ENCODE data around the gene ZNF217. TPM values are rescaled to one million over a fixed set of nuclear protein-coding genes. Genes with fewer than 3 reads are reported as not detected.

The ZNF217 gene
- polyA plus RNA-seq, 3 donors: 10.5 to 41.5 (median 24.4) TPM

- no peak for TF ChIP-seq CTCF (IDR thresholded peaks at IDR 0.05)
- 3% methylated on average over 6 of the region's 10 CpGs for WGBS (ENCODE audit: insufficient coverage)
- Histone ChIP-seq H3K36me3 (replicated peaks in 1 of 2; ENCODE audit: control insufficient read depth in 1 of 2, insufficient read depth in 2 of 2, low read length in 2 of 2) (peaks cover 68 to 69% of the 10 kb centered on the region in 2 donors), H3K4me3 (replicated peaks in 1 of 3; ENCODE audit: low read depth in 2 of 3, low read length in 3 of 3) (peak overlapping the region; percentile 10 to 68 (median 28)), H3K9ac (ENCODE audit: insufficient read depth, low read length, poor library complexity, severe bottlenecking) (peak overlapping the region; percentile 30), H3K4me1 (ENCODE audit: control insufficient read depth in 1 of 2, insufficient read depth in 2 of 2, low read length in 2 of 2) (peaks cover 60 to 73% of the 10 kb centered on the region in 2 donors), H2AFZ (ENCODE audit: insufficient read depth, low read depth, low read length, poor library complexity, severe bottlenecking) (no peak overlapping the region), H3K79me2 (ENCODE audit: insufficient read depth, low read length) (peaks cover 100% of the 10 kb centered on the region), H3K27ac (ENCODE audit: low read depth in 1 of 2, low read length in 2 of 2) (peak overlapping the region; percentile 80 to 89), H3K27me3 (ENCODE audit: control insufficient read depth in 2 of 2, insufficient read depth in 2 of 2, low read length in 2 of 2) (no peaks in the 10 kb centered on the region), H4K20me1 (ENCODE audit: insufficient read depth, low read length) (peaks cover 97% of the 10 kb centered on the region), H3K9me3 (replicated peaks in 1 of 2; ENCODE audit: control insufficient read depth in 1 of 2, insufficient read depth in 1 of 2, low read length in 2 of 2) (no peaks in the 10 kb centered on the region), H3K4me2 (replicated peaks; ENCODE audit: extremely low read depth, low read length, poor library complexity, severe bottlenecking) (peak overlapping the region; percentile 78)
- H3K4me1 Mint-ChIP-seq: peaks cover 73% of the 10 kb centered on the region
- H3K27ac Mint-ChIP-seq: peak overlapping the region; percentile 90 to 97 (median 95)
- DNase-seq: peak; percentile 74 to 92 (median 92)
- peaks cover 66 to 76% of the 10 kb centered on the region in 2 donors for H3K36me3 Mint-ChIP-seq
- intact Hi-C loops (cut with micrococcal nuclease): loop anchor here (2.0 to 10.0 kb wide), 6 partner anchors 43 to 485 kb away; no protein-coding TSS in a partner anchor
- peaks cover 0 to 2% (median 0%) of the 10 kb centered on the region in 3 donors for H3K27me3 Mint-ChIP-seq (ENCODE audit: low read depth in 3 of 3)
- peak overlapping the region; percentile 53 to 83 for H3K4me3 Mint-ChIP-seq
- peaks cover 0 to 2% (median 0%) of the 10 kb centered on the region in 7 donors for H3K9me3 Mint-ChIP-seq
Observed at GRCh38 chr20:53579581-53580375, 13.9 kb downstream of the ZNF217 start.

- H3K4me3 Mint-ChIP-seq: peak overlapping the region; percentile 55 to 83
- no peaks in the 10 kb centered on the region for H3K27me3 ChIP-seq (ENCODE audit: control insufficient read depth in 2 of 2, insufficient read depth in 2 of 2, low read length in 2 of 2)
- peak overlapping the region; percentile 30 for H3K9ac ChIP-seq (ENCODE audit: insufficient read depth, low read length, poor library complexity, severe bottlenecking)
- no peak overlapping the region for H2AFZ ChIP-seq (ENCODE audit: insufficient read depth, low read depth, low read length, poor library complexity, severe bottlenecking)
- H3K36me3 ChIP-seq (replicated peaks in 1 of 2; ENCODE audit: control insufficient read depth in 1 of 2, insufficient read depth in 2 of 2, low read length in 2 of 2): peaks cover 74 to 75% of the 10 kb centered on the region in 2 donors
- H3K4me3 ChIP-seq (replicated peaks in 1 of 3; ENCODE audit: low read depth in 2 of 3, low read length in 3 of 3): peak overlapping the region; percentile 12 to 68 (median 26)
- peaks cover 100% of the 10 kb centered on the region for H4K20me1 ChIP-seq (ENCODE audit: insufficient read depth, low read length)
- H3K9me3 Mint-ChIP-seq: peaks cover 0 to 2% (median 0%) of the 10 kb centered on the region in 7 donors
- no peak for DNase-seq
- peaks cover 0 to 2% (median 0%) of the 10 kb centered on the region in 3 donors for H3K27me3 Mint-ChIP-seq (ENCODE audit: low read depth in 3 of 3)
- no CpG with 5 or more reads among the region's 2 CpGs for WGBS (ENCODE audit: insufficient coverage)
- peaks cover 72 to 81% of the 10 kb centered on the region in 2 donors for H3K36me3 Mint-ChIP-seq
- peaks cover 71% of the 10 kb centered on the region for H3K4me1 Mint-ChIP-seq
- peak overlapping the region; percentile 78 for H3K4me2 ChIP-seq (replicated peaks; ENCODE audit: extremely low read depth, low read length, poor library complexity, severe bottlenecking)
- H3K79me2 ChIP-seq (ENCODE audit: insufficient read depth, low read length): peaks cover 100% of the 10 kb centered on the region
- peaks cover 55 to 67% of the 10 kb centered on the region in 2 donors for H3K4me1 ChIP-seq (ENCODE audit: control insufficient read depth in 1 of 2, insufficient read depth in 2 of 2, low read length in 2 of 2)
- intact Hi-C loops (cut with micrococcal nuclease): loop anchor here (2.0 to 10.0 kb wide), 5 partner anchors 256 to 486 kb away; no protein-coding TSS in a partner anchor
- no peak for TF ChIP-seq CTCF (IDR thresholded peaks at IDR 0.05)
- no peaks in the 10 kb centered on the region for H3K9me3 ChIP-seq (replicated peaks in 1 of 2; ENCODE audit: control insufficient read depth in 1 of 2, insufficient read depth in 1 of 2, low read length in 2 of 2)
- peak overlapping the region; percentile 90 to 97 (median 95) for H3K27ac Mint-ChIP-seq
- H3K27ac ChIP-seq (ENCODE audit: low read depth in 1 of 2, low read length in 2 of 2): peak overlapping the region in 1 of 2 donors; percentile 89
Observed at GRCh38 chr20:53579266-53579580, 14.4 kb downstream of the ZNF217 start.

All from CD14-positive monocyte (primary cell).